NCI-H1417 treated with DMSO at 0.1 percent for 48 hours (cell line): ENCODE results near the gene SCAPER.
"Not testable (repeated sequence)": the region's sequence is repeated elsewhere in the genome, so short reads cannot be mapped to it uniquely, and the experiment has no call there.

Experiments
- DNase-seq: peaks from one replicate; lab custom pipeline; 2025; lab: John Stamatoyannopoulos, UW

Gene SCAPER

DNA sequence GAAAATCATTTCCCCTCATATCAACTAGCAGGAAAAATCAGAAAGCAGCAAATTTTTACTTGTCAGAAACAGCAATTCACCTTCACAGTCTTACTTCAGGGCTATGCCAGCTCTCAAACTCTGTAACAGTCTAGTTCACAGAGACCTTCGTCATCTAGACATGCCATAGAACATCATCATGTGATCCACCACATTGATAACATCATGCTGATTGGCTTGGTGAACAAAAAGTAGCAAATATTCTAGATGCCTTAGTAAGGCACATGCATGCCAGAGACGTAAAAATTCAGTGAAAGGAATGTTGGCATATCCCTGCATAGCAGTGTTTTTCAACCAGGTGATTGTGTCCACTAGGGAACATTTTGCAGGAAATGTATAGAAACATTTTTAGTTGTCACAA is 8.6 kb upstream of the SCAPER start:
- no peak for DNase-seq

DNA sequence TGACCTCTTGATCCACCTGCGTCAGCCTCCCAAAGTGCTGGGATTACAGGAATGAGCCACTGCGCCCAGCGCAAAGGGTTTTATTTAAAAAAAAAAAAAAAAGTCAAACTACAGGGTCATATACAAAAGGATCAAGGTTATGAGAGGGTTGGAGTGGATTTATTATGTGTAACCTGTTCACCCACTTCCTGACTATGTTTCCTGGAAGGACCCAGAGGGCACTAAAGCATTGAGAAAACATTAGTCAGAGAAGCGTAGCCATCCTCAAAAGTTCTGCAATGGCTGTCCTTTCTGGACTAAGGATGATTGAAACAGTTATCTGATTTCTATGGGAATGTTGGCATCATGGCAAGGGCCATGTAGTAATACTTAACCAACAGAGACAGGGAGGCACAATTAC is 7.3 kb upstream of the SCAPER start:
- DNase-seq = no peak

DNA sequence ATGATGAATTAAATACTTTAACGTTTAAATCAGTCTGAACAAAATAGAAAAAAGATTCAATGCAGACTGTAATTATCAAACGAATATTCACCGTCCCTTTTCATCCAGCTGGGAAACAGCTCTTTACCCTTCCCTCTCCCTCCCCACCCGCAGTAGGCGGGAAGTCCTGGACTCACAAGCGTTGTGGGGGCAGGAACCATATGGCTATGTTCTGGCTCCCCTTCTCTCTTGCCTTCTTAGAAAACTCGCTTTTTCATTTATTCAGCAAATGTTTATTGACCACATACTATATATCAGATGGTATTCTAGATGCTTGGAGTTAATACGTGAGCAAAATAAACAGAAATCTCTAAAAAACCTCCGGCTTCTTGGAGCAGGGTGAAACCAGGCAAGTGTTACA is 715 bp upstream of the SCAPER start:
- no peak for DNase-seq

DNA sequence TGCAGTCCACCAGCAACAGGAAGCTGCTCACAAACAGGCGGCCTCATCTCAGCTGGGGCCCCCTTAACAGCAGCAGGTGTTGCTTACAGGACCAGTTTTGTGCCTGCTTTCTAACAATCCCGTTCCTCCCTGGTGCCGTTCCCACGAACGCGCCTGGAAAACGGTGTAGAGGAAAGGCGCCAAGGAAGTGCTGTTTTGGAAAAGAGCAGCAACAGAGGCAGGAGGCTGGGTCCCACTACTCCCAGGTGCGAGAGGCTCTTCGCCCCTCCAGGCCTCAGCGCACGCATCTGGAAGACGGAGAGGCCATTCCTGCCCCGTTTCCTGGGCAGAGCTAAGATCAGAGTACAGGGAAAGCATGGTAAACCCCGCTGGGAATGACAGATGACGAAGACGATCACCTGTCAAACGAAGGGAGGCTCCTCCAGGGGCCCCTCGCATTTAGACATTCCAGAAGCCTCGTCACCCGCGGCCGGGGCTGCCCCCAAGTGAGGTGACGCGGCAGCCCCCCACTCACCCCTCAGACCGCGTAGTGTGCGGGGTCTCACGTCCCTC is 603 bp downstream of the SCAPER start:
- no peak for DNase-seq

DNA sequence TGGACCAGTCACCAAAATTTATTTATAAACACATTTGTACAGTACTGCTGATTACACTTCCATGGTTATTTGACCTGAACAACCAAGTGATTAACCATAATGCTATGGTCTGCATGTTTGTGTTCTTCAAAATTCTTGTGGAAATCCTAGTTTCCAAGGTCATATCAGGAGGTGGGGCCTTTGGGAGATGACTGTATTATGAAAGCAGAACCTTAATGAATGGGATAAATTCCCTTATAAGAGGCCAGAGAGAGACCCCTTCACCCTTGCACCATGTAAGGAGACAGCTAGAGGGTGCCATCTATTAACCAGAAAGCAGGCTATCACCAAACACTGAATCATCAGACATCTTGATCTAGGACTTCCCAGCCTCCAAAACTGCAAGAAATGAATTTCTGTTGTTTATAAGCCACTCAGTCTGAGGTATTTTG is 1.9 kb downstream of the SCAPER start:
- no peak for DNase-seq

DNA sequence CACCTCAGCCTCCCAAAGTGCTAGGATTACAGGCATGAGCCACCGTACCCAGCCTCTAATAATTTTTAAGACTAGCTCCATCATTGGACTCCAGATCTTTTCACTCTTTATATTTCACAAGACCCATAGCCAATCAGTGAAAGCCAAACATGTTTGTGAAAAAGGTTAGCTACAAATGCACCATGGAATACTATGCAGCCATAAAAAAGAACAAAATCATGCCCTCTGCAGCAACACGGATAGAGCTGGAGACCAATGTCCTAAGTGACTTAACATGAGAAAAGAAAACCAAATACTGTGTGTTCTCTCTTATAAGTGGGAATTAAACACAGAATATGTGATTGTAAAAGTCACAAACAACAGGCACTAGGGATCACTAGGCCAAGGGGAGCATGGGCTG is 3.2 kb downstream of the SCAPER start:
- DNase-seq = no peak

DNA sequence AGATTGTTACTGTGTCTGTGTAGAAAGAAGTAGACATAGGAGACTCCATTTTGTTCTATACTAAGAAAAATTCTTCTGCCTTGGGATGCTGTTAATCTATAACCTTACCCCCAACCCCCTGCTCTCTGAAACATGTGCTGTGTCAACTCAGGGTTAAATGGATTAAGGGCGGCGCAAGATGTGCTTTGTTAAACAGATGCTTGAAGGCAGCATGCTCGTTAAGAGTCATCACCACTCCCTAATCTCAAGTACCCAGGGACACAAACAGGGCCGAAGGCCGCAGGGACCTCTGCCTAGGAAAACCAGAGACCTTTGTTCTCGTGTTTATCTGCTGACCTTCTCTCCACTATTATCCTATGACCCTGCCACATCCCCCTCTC is 5.2 kb downstream of the SCAPER start:
- DNase-seq = not testable (repeated sequence)

DNA sequence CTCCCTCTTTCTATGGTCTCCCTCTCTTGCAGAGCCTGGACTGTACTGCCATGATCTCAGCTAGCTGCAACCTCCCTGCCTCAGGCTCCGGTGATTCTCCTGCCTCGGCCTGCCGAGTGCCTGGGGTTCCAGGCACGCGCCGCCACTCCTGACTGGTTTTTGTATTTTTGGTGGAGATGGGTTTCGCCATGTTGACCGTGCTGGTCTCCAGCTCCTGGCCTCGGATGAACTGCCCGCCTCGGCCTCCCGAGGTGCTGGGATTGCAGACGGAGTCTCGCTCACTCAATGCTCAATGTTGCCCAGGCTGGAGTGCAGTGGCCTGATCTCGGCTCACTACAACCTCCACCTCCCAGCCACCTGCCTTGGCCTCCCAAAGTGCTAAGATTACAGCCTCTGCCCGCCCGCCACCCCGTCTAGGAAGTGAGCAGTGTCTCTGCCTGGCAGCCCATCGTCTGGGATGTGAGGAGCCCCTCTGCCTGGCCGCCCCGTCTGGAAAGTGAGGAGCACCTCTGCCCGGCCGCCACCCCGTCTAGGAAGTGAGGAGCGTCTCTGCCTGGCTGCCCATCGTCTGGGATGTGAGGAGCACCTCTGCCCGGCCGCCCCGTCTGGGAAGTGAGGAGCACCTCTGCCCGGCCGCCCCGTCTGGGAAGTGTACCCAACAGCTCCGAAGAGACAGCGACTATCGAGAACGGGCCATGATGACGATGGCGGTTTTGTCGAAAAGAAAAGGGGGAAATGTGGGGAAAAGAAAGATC is 5.8 kb downstream of the SCAPER start:
- not testable (repeated sequence) for DNase-seq

DNA sequence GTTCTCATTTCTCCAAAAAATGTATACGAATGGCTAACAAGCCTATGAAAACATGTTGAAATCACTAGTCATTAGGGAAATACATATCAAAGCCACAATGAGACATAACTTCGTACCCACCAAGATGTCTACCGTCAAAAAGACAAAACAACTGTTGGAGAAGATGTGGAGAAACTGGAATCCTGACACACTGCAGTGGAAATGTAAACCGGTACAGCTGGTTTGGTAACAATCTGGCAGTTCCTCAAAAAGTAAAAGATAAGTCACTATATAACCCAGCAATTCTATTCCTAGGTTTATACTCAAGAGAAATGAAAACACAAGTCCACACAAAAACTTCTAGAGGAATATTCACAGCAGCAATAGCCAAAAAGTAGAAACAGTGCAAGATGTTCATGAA is 7.0 kb downstream of the SCAPER start:
- no peak for DNase-seq

DNA sequence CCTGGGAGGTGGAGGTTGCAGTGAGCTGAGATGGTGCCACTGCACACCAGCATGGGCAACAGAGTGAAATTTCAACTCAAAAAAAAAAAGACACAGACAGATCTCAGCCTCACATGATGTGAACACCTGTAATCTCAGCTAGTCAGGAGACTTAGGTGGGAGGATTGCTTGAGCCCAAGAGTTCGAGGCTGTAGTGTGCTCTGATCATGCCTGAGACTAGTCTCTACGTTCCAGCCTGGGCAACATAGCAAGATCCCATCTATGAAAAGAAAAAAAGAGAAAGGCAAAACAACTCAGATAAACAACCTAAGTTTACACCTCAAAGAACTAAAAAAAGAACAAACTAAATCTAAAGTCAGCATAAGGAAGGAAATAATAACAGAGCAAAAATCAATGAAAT is 11.0 kb downstream of the SCAPER start:
- DNase-seq = no peak

DNA sequence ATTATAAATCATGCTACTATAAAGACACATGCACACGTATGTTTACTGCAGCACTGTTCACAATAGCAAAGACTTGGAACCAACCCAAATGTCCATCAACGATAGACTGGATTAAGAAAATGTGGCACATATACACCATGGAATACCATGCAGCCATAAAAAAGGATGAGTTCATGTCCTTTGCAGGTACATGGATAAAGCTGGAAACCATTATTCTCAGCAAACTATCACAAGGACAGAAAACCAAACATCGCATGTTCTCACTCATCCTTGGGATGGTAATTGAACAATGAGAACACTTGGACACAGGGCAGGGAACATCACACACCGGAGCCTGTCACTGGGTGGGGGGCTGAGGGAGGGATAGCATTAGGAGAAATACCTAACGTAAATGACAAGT is 12.3 kb downstream of the SCAPER start:
- DNase-seq = not testable (repeated sequence)

DNA sequence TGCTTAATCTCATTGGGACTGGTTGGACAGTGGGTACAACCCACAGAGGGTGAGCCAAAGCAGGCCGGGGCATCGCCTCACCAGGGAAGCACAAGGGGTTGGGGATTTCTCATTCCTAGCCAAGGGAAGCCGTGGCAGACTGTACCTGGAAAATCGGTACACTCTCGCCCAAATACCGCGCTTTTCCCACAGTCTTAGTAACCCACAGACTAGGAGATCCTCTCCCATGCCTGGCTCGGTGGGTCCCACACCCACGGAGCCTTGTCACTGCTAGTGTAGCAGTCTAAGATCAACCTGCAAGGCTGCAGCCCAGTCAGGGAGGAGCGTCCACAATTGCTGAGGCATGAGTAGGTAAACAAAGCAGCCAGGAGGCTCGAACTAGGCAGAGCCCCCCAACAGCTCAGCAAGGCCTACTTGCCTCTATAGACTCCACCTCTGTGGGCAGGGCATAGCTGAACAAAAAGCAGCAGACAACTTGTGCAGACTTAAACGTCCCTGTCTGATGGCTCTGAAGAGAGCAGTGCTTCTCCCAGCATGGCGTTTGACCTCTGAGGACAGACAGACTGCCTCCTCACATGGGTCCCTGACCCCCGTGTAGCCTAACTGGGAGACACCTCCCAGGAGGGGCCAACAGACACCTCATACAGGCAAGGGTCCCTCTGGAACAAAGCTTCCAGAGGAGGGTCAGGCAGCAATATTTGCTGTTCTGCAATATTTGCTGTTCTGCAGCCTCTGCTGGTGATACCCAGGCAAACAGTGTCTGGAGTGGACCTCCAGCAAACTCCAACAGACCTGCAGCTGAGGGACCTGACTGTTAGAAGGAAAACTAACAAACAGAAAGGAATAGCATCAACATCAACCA is 17.6 kb downstream of the SCAPER start:
- not testable (repeated sequence) for DNase-seq

DNA sequence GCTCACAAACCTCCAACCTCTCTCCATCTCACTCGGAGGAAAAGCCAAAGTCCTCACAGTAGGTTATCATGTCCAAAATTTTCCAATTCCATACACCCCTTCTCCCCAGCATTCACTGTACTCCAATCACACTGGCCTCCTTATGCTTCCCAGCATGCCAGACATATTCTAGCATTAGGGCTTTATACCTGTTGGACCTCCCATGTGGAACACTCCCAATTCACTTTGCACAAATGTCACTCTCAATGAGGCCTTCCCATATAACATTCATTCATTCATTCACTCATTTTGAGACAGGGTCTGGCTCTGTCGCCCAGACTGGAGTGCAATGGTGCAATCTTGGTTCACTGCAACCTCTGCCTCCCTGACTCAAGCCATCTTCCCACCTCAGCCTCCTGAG is 19.9 kb downstream of the SCAPER start:
- DNase-seq = no peak

DNA sequence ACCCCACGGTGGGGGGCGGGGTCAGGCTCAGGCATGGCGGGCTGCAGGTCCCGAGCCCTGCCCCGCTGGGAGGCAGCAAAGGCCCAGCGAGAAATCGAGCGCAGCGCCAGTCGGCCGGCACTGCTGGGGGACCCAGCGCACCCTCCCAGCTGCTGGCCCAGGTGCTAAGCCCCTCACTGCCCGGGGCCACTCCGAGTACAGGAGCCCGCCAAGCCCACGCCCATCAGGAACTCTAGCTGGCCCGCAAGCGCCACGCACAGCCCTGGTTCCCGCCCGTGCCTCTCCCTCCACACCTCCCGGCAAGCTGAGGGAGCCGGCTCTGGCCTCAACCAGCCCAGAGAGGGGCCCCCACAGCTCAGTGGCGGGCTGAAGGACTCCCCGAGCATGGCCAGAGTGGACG is 29.2 kb downstream of the SCAPER start:
- no peak for DNase-seq

DNA sequence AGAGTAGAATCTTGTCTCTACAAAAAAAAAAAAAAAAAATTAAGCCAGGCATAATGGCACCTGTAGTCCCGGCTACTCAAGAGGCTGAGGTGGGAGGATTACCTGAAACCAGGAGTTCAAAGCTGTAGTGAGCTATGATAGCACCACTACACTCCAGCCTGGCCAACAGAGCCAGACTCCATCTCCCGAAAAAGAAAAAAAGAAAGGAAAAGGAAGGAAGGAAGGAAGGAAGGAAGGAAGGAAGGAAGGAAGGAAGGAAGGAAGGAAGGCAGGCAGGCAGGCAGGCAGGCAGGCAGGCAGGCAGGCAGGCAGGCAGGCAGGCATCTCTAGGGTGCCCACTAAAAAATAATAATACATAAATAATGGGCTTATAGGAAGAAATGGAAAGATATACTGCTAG is 32.1 kb downstream of the SCAPER start:
- not testable (repeated sequence) for DNase-seq

DNA sequence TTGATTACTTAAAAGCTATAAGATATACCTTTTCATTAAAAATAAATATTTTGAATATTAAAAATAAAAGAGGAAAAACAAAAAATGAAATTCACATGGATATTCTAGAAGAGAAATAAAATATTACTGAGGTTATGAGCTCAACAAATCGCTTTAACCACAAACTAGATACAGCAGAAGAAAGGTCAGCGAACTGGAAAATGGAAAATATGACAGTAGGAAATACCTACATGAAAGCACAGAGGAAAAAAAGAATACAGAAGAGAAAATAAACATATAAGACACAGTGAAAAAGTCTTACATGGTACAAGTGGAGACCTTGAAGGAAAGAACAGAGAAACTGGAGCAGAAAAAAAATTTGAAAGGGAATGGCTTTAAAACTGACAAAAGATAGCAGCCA is 33.2 kb downstream of the SCAPER start:
- no peak for DNase-seq

DNA sequence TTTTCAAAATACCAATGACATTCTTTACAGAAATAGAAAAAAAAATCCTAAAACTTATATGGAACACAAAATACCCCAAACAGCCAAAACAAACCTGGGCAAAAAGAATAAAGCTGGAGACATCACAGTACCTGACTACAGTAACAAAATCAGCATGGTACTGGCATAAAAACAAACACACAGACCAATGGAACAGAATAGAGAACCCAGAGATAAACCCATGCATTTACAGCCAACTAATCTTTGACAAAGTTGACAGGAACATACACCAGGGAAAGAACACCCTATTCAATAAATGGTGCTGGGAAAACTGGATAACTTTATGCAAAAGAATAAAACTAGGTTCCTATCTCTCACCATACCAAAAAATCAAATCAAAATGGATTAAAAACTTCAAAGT is 36.4 kb downstream of the SCAPER start:
- no peak for DNase-seq

DNA sequence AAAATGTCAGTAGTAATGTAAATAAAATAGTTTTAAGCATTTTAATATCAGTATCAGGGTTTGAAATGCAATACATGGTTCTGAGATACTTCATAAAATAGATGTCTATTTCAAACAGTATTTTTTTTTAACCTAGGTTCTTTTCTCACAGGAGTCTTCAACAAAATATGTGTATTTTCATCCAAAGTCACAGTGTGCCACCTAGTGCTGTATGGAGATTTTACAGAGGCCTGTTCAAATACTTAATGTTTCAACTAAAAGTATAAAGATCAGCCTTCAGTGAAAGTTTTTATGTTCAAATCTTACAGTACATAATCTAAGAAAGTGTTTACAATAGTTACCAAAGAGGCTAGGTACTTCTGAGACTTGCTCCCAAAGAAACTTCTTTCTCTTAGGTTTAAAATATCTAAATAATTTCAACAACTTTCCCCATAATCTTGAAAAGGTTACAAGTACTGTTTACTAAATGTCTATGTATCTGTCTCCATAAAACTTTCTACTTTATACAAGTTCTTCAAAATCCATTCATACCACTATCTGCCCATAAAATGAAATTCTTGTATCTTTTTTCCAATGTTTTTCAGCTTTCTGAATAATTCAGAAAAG is 38.3 kb downstream of the SCAPER start:
- peak; percentile 19 for DNase-seq

DNA sequence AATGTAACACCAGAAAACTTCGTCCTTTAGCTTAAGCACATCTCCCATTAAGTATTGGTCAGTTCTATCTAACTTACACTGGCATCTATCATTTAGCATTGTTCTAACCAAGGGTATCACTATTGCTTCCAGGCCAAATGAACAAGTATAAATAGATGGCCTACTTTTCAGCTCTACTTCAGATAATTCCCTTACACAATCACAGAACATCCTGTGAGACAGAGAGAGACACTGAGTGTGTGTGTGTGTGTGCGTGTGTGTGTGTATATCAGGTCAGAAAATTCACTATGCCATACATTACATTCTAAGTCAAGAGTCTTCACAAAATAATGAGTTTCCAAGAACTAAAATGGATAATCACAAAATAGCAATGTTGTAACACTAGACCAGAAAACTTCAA is 39.1 kb downstream of the SCAPER start:
- no peak for DNase-seq

DNA sequence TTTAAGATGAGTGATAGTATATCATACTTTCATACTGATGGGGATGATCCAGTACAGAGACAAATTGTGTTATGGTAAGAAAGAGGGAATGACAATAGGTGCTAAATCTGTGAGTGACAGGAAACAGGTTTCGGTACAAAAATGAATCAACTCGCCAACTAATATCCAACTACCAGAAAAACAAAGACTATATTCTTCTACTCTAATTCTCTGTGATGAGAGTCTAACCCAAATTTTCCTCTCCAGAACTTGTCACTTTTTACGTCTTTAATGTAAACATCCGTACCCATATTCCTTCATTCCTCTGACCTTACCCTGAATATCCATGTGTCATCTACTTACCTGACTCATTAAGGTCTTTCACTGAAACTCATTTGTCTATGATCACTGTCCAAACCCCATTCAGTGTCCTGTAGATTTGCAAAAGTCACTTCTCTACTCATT is 39.6 kb downstream of the SCAPER start:
- DNase-seq = no peak

DNA sequence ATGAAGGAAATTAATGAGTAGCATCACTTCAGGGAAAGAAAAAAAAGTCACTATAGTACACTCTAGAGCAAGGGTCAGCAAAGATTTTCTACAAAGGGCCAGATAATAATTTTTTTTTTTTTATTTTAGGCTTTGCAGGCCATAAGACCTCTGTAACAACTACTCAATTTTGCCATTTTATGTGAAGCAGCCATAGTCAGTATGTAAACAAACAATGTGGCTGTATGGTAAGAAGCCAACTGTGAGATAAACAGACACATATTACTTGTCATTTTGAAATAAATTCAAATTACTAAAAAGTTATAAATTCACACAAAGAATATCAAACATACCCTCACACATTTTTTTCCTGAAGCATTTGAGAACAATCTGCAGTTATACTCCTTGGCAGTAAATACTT is 40.6 kb downstream of the SCAPER start:
- no peak for DNase-seq

DNA sequence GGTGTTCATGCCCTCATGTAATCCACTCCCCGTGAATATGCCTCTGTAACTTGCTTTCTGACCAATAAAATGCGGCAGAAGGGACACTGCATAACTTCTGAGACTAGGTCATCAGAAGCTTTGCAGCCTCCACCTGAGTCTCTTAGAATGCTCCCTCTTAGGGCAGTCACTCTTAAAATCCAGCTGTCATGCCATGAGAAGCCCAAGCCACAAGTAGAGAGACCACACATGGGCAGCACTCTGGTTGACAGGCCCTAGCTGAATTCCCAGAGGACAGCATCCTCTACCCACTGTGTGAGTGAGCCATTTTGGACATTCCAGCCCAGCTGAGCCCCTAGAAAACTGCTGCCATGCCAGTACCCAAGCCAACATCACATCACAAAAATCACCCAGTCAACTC is 41.4 kb downstream of the SCAPER start:
- DNase-seq = no peak

DNA sequence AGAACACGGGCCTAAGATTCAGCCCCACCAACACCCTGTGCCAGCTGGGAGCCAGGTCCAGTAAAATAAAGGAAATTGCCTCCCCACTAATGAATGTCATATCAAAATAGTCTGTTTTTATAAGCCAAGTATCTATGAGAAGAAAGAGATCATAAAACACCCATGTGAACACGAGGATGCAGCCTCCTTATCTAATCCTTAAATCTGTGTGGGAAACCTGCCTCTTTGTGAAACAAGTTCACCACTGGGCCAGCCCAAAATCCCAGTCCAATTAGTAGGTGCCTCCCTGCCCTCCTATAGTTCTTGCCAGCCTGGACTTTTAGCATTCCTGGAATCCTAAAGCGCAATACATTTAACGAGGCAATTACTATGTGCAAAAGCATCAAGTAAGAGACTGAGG is 42.0 kb downstream of the SCAPER start:
- no peak for DNase-seq
